ENCODE measurements around the gene JMJD8. TPM values are rescaled to one million over a fixed set of nuclear protein-coding genes. Genes with fewer than 3 reads are reported as not detected.
A peak's percentile ranks its signal among the peaks of the same experiment; 100 is the strongest.
"Not testable (repeated sequence)": the region's sequence is repeated elsewhere in the genome, so short reads cannot be mapped to it uniquely, and the experiment has no call there.

Gene JMJD8
- total RNA-seq, 1 donor from 2014 or later, result 26.1 TPM

GRCh38 chr16:693364-693763 is 9.2 kb upstream of the JMJD8 start:
- Mint-ChIP-seq H3K36me3 (ENCODE audit: unreplicated experiment) (no peaks in the 10 kb centered on the region), H3K9me3 (ENCODE audit: unreplicated experiment) (peaks cover 18% of the 10 kb centered on the region), H3K4me3 (ENCODE audit: unreplicated experiment) (no peak overlapping the region), H3K27ac (ENCODE audit: unreplicated experiment) (no peak overlapping the region), H3K4me1 (ENCODE audit: low read depth, unreplicated experiment) (peaks cover 10% of the 10 kb centered on the region), H3K27me3 (ENCODE audit: unreplicated experiment) (peaks cover 31% of the 10 kb centered on the region)
- TF ChIP-seq CTCF (IDR thresholded peaks at IDR 0.05; ENCODE audit: partially characterized antibody, unreplicated experiment), result no peak
- no peak for DNase-seq

GRCh38 chr16:692356-693108 is 8.4 kb upstream of the JMJD8 start:
- Mint-ChIP-seq H3K4me3 (ENCODE audit: unreplicated experiment) (peak overlapping the region; percentile 64), H3K36me3 (ENCODE audit: unreplicated experiment) (no peaks in the 10 kb centered on the region), H3K9me3 (ENCODE audit: unreplicated experiment) (peaks cover 18% of the 10 kb centered on the region), H3K4me1 (ENCODE audit: low read depth, unreplicated experiment) (peaks cover 10% of the 10 kb centered on the region), H3K27me3 (ENCODE audit: unreplicated experiment) (peaks cover 30% of the 10 kb centered on the region), H3K27ac (ENCODE audit: unreplicated experiment) (peak overlapping the region; percentile 77)
- TF ChIP-seq CTCF (IDR thresholded peaks at IDR 0.05; ENCODE audit: partially characterized antibody, unreplicated experiment), result no peak
- no peak for DNase-seq

GRCh38 chr16:691242-691641 is 7.1 kb upstream of the JMJD8 start:
- H3K36me3 Mint-ChIP-seq (ENCODE audit: unreplicated experiment); DNase-seq; H3K27ac Mint-ChIP-seq (ENCODE audit: unreplicated experiment); H3K4me1 Mint-ChIP-seq (ENCODE audit: low read depth, unreplicated experiment): not testable (repeated sequence)
- Mint-ChIP-seq H3K9me3 (ENCODE audit: unreplicated experiment) (peaks cover 17% of the 10 kb centered on the region), H3K27me3 (ENCODE audit: unreplicated experiment) (peaks cover 25% of the 10 kb centered on the region), H3K4me3 (ENCODE audit: unreplicated experiment) (peak overlapping the region; percentile 64)

- peaks cover 18% of the 10 kb centered on the region for H3K27me3 Mint-ChIP-seq (ENCODE audit: unreplicated experiment)
- no peak overlapping the region for H3K27ac Mint-ChIP-seq (ENCODE audit: unreplicated experiment)
- H3K36me3 Mint-ChIP-seq (ENCODE audit: unreplicated experiment), result no peaks in the 10 kb centered on the region
- no peak for TF ChIP-seq CTCF (IDR thresholded peaks at IDR 0.05; ENCODE audit: partially characterized antibody, unreplicated experiment)
- H3K4me1 Mint-ChIP-seq (ENCODE audit: low read depth, unreplicated experiment), result peaks cover 5% of the 10 kb centered on the region
- DNase-seq, result no peak
- peaks cover 14% of the 10 kb centered on the region for H3K9me3 Mint-ChIP-seq (ENCODE audit: unreplicated experiment)
- peak overlapping the region; percentile 91 for H3K4me3 Mint-ChIP-seq (ENCODE audit: unreplicated experiment)
Measured at GRCh38 chr16:689175-689897, 5.2 kb upstream of the JMJD8 start.

GRCh38 chr16:687499-687898 is 3.4 kb upstream of the JMJD8 start:
- H3K4me1 Mint-ChIP-seq (ENCODE audit: low read depth, unreplicated experiment), result peaks cover 3% of the 10 kb centered on the region
- peaks cover 16% of the 10 kb centered on the region for H3K27me3 Mint-ChIP-seq (ENCODE audit: unreplicated experiment)
- peaks cover 12% of the 10 kb centered on the region for H3K9me3 Mint-ChIP-seq (ENCODE audit: unreplicated experiment)
- no peak overlapping the region for H3K27ac Mint-ChIP-seq (ENCODE audit: unreplicated experiment)
- H3K36me3 Mint-ChIP-seq (ENCODE audit: unreplicated experiment), result no peaks in the 10 kb centered on the region
- no peak for DNase-seq
- TF ChIP-seq CTCF (IDR thresholded peaks at IDR 0.05; ENCODE audit: partially characterized antibody, unreplicated experiment), result no peak
- H3K4me3 Mint-ChIP-seq (ENCODE audit: unreplicated experiment), result no peak overlapping the region

Data from glutamatergic neuron (in vitro differentiated cells).